ENCODE results near the gene USH1C. TPM values are rescaled to one million over a fixed set of nuclear protein-coding genes. Genes with fewer than 3 reads are reported as not detected.

USH1C gene
- total RNA-seq, 2 donors from 2014 or later: 0.68 TPM; not detected in 1

DNA sequence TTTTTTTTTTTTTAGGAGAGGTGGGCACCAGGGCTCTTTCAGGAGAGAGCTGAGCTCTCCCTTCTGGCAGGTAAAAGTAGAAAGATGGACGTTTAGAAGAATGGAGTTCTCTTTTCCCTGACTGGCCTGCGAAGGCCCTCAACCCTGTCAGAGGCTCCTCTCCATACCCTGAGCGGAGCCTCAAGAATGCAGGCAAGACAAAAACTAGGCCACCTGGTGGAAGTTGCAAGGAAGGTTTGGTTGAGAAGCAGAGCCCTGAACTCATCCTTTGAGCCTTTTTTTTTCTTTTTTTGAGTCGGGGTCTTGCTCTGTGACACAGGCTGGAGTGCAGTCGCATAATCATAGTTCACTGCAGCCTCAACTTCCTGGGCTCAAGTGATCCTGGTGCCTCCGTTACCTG is 4.2 kb upstream of the USH1C start:
- ATAC-seq (ENCODE audit: insufficient number of reproducible peaks, low FRiP score, low read depth): no peak
- Histone ChIP-seq H3K4me1 (ENCODE audit: control insufficient read depth in 1 of 2, low read depth in 2 of 2) (no peaks in the 10 kb centered on the region), H3K4me3 (no peak overlapping the region), H3K9me3 (no peaks in the 10 kb centered on the region), H3K36me3 (no peaks in the 10 kb centered on the region), H3K27ac (no peak overlapping the region), H3K27me3 (replicated peaks; ENCODE audit: insufficient read depth) (no peaks in the 10 kb centered on the region)
- TF ChIP-seq, protein P1, sequence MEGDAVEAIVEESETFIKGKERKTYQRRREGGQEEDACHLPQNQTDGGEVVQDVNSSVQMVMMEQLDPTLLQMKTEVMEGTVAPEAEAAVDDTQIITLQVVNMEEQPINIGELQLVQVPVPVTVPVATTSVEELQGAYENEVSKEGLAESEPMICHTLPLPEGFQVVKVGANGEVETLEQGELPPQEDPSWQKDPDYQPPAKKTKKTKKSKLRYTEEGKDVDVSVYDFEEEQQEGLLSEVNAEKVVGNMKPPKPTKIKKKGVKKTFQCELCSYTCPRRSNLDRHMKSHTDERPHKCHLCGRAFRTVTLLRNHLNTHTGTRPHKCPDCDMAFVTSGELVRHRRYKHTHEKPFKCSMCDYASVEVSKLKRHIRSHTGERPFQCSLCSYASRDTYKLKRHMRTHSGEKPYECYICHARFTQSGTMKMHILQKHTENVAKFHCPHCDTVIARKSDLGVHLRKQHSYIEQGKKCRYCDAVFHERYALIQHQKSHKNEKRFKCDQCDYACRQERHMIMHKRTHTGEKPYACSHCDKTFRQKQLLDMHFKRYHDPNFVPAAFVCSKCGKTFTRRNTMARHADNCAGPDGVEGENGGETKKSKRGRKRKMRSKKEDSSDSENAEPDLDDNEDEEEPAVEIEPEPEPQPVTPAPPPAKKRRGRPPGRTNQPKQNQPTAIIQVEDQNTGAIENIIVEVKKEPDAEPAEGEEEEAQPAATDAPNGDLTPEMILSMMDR (IDR thresholded peaks at IDR 0.05): no peak
- no peak for DNase-seq (ENCODE audit: low spot score)

DNA sequence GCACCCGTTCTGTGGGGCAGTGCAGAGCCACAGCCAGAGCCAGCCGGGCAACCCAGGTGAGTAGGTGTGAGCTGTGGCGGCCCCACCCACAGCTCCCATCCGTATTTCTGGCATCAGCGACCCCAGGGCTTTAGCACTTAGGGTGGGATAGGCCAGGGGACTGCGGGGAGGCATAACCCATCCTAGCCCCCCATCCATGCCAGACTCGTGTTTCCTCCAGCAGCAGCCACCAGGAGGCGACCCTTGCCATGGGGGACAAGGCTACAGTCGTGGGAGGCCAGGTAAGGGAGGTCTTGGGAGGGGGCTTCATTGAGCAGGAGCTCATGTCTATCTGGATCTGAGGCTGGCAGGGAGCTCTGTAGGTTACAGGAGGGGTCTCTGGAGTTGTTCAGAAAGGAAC is 3.7 kb upstream of the USH1C start:
- Histone ChIP-seq H3K4me3 (no peak overlapping the region), H3K4me1 (ENCODE audit: control insufficient read depth in 1 of 2, low read depth in 2 of 2) (no peaks in the 10 kb centered on the region), H3K27ac (no peak overlapping the region), H3K27me3 (replicated peaks; ENCODE audit: insufficient read depth) (no peaks in the 10 kb centered on the region), H3K36me3 (no peaks in the 10 kb centered on the region), H3K9me3 (no peaks in the 10 kb centered on the region)
- TF ChIP-seq, protein P1 (IDR thresholded peaks at IDR 0.05): no peak
- ATAC-seq (ENCODE audit: insufficient number of reproducible peaks, low FRiP score, low read depth) (no peak), DNase-seq (ENCODE audit: low spot score) (no peak)

DNA sequence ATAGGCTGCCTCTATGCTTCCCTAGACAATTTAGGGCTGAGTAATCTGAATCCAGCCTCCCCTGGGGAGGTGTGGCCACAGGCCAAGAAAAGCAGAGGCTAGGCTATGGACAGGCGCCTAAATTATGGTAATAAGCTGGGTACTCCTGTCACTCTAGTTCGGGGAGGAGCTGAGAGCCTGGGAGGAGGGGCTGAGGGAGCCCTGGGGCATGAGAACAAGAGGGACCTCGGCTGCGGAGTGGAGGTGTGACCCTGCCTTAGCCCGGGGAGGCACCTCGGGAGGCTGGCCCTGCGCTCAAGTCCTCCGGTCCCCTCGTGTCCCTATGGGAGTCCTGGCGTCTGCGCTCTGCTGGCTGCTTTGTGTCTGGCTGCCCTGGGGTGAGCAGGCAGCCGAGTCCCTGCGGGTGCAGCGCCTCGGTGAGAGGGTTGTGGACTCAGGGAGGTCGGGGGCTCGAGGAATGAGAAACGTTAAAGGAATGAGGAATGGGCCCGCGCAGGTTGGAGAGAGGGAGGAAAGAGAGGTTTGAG is 2.9 kb upstream of the USH1C start, which contains the start of gene OTOG:
Gene OTOG, plus strand, starts transcription at position 209 of the 527 bp plus-strand sequence. Its CDS starts 114 bp downstream, at position 323.
- TF ChIP-seq, protein P1 (IDR thresholded peaks at IDR 0.05): no peak
- H3K27me3 ChIP-seq (replicated peaks; ENCODE audit: insufficient read depth): no peaks in the 10 kb centered on the region
- no peak for DNase-seq (ENCODE audit: low spot score)

GRCh38 chr11:17546240-17546639 is 2.0 kb upstream of the USH1C start:
- H3K27ac ChIP-seq: no peak overlapping the region
- H3K36me3 ChIP-seq: no peaks in the 10 kb centered on the region
- DNase-seq (ENCODE audit: low spot score) (no peak), ATAC-seq (ENCODE audit: insufficient number of reproducible peaks, low FRiP score, low read depth) (no peak)
- TF ChIP-seq, protein P1 (IDR thresholded peaks at IDR 0.05): no peak
- H3K9me3 ChIP-seq: no peaks in the 10 kb centered on the region
- H3K4me1 ChIP-seq (ENCODE audit: control insufficient read depth in 1 of 2, low read depth in 2 of 2): no peaks in the 10 kb centered on the region
- H3K27me3 ChIP-seq (replicated peaks; ENCODE audit: insufficient read depth): no peaks in the 10 kb centered on the region
- no peak overlapping the region for H3K4me3 ChIP-seq

More for the DNA sequence above, 2.9 kb upstream of the USH1C start, which contains the start of gene OTOG:
- Histone ChIP-seq H3K4me1 (ENCODE audit: control insufficient read depth in 1 of 2, low read depth in 2 of 2) (no peaks in the 10 kb centered on the region), H3K27ac (no peak within 1 kb of the TSS), H3K4me3 (no peak within 1 kb of the TSS), H3K36me3 (no peaks in the 10 kb centered on the region), H3K9me3 (no peaks in the 10 kb centered on the region)
- ATAC-seq (ENCODE audit: insufficient number of reproducible peaks, low FRiP score, low read depth): no peak

GRCh38 chr11:17543574-17544180 is 539 bp downstream of the USH1C start:
- Histone ChIP-seq H3K36me3 (no peaks in the 10 kb centered on the region), H3K27ac (no peak overlapping the region), H3K4me3 (peak overlapping the region; percentile 34), H3K4me1 (ENCODE audit: control insufficient read depth in 1 of 2, low read depth in 2 of 2) (no peaks in the 10 kb centered on the region), H3K9me3 (no peaks in the 10 kb centered on the region), H3K27me3 (replicated peaks; ENCODE audit: insufficient read depth) (no peaks in the 10 kb centered on the region)
- DNase-seq (ENCODE audit: low spot score) (no peak), ATAC-seq (ENCODE audit: insufficient number of reproducible peaks, low FRiP score, low read depth) (no peak)
- TF ChIP-seq, protein P1 (IDR thresholded peaks at IDR 0.05): no peak
